OCI-M1 (cell line): ENCODE results near the gene YIPF2.
"Not testable (repeated sequence)": the region's sequence is repeated elsewhere in the genome, so short reads cannot be mapped to it uniquely, and the experiment has no call there.

Source experiments
- DNase-seq: peaks from one replicate; lab custom pipeline; 2025; lab: John Stamatoyannopoulos, UW

YIPF2 gene

DNA sequence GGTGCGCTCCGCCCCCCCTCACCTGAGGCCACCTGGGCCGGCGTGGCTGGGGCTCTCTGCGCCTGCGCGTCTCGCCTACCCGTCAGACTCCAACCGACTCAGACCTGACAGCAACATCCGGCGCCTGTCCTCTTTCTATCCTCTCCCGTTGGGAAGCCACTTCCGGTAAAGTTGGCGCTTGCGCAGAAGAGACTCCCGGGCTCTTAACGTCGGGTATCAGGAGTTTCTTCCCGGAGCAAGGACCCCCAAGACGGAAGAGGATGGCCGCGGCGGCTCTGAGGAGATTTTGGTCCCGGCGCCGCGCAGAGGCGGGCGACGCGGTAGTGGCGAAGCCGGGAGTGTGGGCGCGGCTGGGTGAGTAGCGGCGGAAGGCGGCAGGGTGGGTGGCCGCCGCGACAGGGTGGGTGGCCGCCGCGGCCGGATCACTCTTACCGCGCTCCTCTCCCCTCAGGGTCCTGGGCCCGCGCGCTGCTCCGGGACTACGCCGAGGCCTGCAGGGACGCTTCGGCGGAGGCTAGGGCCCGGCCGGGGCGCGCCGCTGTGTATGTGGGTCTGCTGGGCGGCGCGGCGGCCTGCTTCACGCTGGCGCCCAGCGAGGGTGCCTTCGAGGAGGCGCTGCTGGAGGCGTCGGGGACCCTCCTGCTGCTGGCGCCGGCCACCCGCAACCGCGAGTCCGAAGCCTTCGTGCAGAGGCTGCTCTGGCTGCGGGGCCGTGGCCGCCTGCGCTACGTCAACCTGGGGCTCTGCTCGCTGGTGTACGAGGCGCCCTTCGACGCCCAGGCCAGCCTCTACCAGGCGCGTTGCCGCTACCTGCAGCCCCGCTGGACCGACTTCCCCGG is at the start of gene YIPF2, which contains the start of gene TIMM29:
YIPF2 (minus strand) TSS at position 77 of the 839 bp plus-strand sequence. CDS start 229 bp downstream, outside the sequence.
TIMM29 (plus strand) TSS at position 249 of the 839 bp plus-strand sequence; CDS start at position 261, 12 bp downstream.
- peak; percentile 100 for DNase-seq

DNA sequence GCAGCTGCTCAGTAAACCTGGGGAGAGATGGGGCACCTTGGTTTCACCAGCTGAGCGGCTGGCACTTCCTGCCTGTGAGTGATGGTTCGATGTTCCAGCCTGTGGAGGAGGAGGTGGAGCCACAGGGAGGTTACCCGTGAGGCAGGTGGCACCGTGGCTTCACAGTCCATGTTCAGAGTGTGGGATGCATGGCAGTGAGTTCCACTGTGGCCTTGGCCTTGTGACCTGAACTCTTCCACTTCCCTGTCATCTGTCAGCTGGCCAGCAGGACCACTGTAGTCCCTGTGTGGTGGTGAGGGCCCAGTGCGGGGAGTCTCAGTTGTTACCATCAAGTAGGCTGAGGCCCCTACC is 49.3 kb upstream of the YIPF2 start:
- no peak for DNase-seq

DNA sequence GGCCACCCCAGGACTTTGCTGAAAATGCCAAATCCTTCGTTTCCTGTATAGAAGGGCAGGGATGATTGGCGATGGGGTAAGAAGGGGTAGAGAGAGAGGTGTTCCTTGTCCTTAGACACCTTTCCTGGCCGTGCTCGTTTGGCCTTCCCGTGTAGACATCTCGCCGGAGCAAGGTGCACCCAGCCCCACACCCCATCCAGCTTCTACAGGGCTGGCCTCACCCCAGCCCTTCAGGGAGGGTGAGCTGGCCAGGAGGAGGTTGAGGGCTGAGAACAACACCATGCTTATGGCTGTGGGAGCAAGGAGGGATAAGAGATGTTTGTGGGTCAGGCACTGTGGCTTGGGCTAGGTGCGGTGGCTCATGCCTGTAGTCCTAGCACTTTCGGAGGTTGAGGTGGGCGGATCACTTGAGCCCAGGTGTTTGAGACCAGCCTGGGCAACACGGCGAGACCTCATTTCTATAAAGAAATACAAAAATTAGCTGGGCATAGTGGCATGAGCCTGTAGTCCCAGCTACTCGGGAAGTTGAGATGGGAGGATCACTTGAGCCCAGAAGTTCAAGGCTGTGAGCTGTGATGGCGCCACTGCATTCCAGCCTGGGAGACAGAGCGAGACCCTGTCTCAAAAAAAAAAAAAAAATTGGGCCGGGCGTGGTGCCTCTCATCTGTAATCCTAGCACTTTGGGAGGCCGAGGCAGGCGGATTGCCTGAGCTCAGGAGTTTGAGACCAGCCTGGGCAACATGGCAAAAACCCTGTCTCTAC is 47.9 kb upstream of the YIPF2 start:
- DNase-seq = no peak

DNA sequence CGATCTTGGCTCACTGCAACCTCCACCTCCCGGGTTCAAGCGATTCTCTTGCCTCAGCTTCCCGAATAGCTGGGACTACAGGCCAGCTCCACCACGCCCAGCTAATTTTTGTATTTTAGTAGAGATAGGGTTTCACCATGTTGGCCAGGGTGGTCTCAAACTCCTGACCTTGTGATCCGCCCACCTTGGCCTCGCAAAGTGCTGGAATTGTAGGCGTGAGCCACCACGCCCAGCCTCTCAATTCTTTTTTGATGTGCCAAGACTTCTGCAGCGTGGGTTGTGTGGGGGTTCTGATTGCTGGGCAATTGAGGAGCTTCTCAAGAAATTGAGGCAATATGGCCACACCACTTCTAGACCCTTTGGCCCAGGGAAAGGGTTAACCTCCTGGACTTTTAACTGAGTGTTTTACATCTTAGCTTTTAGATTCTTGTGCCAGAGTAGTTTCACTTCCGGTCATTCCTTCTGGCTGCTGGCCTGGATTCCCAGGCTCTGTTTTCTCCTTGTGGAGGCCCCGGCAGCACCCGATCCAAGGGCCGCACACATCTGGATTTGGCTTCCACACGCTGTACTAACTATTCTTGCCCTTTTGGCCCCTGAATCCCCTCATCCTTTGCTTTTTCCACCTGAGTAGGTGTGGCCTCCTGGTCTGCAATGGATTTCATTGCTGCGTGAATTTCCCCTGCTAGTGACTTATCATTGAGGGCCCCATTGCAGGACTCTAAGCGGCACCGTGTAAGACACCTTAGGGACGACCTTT is 47.1 kb upstream of the YIPF2 start:
- DNase-seq = no peak

DNA sequence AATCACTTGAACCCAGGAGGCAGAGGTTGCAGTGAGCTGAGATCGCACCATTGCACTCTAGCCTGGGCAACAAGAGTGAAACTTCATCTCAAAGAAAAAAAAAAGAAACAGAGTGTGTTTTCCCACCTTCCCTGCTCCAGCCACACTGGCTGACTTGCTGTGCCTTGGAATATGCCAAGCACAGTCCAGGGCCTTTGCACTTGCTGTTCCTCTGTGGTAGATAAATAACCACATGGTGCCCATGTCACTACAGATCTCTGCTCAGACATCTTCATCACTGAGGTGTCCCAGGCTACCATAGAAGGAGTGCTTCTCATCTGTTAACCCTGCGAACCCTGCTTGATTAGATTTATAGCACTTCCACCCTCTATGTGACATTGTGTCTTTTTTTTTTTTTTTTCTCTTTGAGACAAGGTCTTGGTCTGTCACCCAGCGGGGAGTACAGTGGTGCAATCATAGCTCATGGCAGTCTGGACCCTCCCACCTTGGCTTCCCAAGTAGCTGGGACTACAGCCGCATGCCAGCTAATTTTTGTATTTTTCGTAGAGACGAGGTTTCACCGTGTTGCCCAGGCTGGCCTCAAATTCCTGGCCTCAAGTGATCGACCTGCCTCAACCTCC is 42.8 kb upstream of the YIPF2 start:
- DNase-seq = no peak

DNA sequence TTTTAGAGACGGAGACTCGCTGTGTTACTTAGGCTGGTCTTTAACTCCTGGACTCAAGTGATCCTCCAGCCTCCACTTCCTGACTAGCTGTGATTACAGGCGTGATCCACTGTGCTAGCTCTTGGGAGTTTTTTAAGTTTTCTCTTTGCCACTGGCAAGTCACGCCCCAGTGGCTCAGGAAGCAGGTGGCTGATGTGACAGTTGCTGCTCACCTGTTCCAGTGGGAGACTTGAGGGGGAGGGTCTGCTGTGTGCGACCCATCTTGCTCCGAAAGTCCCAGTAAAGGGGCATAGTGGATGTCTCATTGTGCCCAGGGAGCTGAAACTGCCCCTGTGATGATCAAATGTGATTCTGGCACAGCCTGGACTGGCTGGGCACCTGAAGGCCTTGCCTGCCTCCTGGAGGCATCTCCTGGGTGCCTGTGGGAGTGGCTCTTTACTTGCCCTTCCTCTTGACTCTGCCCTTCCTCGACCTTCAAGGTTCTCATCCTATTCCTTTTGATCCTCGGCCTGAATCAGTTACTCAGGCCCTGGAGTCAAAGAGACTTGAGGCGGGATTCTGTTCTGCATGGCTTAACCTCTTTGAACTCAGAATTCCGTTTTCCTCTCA is 40.2 kb upstream of the YIPF2 start:
- no peak for DNase-seq

DNA sequence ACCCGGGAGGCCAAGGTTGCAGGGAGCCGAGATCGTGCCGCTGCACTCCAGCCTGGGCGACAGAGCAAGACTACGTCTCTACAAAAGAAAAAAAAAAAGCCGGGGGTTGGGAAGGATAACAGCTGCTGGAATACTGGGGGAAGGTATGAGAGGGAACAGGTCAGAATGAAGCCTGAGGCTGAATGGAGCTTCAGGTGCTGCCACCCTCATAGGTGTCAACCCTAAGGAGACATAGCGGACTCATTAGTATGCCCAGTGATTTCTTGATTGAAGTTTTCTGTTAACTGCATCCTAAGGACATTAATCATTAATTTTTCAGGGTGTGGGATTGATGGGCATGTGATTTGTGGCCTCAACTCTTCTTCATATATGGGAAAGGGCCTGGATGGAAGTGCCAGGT is 38.4 kb upstream of the YIPF2 start:
- no peak for DNase-seq

DNA sequence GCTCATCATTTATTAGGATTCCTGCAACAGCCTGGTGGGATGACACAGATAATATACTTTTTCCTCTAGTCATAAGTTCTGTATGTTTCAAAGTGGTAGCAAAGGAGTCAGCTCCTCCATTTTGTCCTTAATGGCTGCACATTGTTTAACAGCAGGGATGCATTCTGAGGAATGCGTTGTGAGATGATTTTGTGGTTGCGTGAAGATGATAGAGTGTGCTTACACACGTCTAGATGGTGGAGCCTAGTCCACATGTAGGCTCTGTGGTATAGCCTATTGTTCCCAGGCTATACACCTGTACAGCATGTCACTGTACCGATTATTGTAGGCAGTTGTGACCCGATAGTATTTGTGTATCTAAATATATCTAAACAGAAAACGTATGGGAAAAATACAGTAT is 37.0 kb upstream of the YIPF2 start:
- DNase-seq = no peak

DNA sequence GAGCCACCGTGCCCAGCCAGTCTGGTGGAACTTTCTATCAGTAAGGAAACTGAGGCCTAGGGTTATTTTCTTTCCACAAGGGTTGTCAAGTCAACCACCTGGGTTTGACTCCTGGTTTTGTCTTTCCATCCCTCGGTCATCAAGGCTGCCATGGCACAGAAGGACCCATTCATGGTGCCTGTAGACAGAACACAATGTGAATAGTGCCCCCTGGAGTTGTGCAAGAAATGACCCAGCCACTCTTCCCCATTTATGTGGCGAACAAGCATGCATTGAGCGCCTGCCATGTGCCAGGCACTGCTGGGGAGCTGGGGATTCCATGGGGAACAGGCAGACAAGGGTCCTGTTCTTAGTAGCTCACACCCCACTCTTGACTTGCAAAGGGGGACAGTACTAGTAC is 36.5 kb upstream of the YIPF2 start:
- no peak for DNase-seq

DNA sequence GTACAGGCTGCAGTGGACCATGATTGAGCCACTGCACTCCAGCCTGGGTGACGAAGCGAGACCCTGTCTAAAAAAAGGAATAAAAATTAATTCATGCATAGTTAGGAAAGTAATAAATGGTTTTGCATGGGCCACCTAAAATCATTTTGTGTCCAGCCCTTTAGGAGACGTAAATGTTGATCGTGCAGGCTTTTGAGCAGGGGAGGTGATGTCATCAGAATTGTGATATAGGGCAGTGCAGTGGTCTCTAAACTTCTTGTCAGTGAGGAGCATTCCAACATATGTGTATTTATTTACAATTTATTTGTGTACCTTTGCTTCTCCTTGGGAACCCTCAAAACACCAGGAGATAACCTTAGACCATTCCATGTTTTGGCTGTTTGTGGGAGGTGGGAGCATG is 35.4 kb upstream of the YIPF2 start:
- DNase-seq = no peak

DNA sequence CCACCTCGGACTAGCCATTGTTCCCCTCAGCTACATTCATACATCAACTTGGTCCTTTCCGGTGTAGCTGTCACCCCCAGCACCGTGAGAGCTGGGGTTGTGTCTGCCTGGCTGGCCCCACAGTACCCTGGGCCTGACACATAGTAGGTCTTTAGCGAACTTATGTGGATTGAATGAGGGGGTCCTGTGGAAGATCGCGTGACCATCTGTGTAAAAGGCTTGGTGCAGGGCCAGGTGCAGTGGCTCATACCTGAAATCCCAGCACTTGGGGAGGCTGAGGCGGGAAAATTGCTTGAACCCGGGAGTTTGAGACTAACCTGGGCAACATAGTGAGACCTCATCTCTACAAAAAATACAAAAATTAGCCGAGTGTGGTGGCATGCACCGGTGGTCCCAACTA is 34.4 kb upstream of the YIPF2 start:
- DNase-seq = no peak

DNA sequence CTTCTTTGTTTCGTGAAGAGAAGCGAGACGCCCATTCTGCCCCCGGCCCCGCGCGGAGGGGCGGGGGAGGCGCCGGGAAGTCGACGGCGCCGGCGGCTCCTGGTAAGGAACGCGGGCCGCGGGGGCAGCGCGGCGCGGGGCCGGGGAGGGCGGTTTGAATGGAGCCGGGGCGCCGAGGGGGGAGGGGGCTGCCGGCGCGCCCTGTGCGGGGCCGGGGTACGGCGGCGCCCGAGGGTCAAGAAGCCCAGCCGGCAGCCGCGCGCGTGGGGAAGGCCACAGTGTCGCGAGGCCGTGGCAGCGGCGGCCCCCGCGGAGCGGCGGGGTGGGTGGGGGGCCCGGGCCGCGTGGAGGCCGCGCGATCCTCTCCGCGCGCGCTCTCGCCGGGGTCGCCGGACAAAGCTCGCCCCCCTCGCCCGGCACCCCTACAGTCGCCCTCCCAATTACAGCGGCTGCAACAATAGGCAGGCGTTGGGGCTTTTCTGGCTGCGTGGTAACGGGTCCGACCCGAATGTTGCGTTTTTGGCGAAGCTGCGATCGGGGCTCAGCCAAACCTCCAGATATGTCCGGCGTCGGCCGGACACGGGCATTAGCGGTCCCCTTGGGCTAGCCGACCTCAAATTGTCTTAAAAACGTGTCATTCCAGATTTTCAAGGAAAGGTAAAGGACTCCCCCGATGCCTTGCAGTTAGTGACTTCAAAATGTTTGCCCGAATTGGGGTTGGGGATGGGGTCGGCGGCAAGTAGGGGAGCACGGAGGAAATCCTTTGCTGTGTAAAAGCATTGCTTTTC is 32.8 kb upstream of the YIPF2 start:
- DNase-seq = peak; percentile 83

DNA sequence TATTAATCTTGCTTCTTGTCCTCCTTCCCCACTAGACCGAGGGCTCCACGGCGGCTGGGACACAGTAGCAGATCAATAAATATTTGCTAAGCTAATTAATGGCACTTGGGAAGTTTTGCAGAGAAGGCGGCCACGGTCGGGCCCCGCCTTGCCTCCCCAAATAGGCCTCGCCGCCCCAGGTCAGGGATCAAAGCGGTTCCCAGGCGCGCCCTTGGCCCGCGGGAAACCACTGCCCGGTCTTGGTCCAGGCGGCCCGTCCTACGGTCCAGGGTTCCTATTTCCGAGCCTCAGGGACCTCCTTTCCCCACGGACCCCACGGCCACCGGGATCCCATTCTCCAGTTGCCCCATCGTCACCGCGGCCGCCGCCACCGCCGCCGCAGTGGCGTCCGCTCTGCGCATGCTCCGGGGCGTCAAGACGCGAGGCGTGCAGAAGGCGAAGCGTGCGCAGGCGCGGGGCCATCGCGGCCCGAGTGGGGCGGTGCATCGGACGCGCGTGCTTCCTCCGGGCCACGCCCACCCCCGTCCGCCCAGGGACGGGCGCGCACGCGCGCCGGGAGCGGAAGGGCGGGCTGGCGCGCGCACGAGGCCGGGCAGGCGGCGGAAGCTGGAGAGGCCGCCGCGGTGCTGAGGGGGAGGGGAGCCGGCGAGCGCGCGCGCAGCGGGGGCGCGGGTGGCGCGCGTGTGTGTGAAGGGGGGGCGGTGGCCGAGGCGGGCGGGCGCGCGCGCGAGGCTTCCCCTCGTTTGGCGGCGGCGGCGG is 32.1 kb upstream of the YIPF2 start, which contains the start of gene SMARCA4:
SMARCA4 (plus strand) TSS at position 717 of the 759 bp plus-strand sequence. CDS start 23,122 bp downstream, outside the sequence.
- peak; percentile 100 for DNase-seq

DNA sequence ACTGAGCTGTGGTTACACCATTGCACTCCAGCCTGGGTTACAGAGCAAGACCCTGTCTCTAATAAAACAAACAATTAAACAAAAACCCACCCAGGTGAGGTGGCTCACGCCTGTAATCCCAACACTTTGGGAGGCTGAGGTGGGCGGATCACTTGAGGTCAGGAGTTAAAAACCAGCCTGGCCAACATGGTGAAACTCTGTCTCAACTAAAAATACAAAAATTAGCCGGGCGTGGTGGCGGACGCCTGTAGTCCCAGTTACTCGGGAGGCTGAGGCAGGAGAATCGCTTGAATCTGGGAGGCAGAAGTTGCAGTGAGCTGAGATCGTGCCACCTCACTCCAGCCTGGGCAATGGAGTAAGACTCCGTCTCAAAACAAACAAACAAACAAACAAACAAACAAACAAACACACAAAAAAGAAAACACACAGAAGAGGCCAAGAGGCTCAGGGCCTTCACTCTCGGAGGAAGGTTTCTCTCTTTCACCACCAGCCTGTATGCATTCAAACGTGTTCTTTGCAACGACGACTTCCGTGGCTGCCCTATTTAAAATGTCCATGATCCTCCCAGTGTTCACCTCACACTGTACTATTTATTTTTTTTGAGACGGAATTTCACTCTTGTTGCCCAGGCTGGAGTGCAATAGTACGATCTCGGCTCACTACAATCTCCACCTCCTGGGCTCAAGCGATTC is 31.0 kb upstream of the YIPF2 start:
- DNase-seq = not testable (repeated sequence)

DNA sequence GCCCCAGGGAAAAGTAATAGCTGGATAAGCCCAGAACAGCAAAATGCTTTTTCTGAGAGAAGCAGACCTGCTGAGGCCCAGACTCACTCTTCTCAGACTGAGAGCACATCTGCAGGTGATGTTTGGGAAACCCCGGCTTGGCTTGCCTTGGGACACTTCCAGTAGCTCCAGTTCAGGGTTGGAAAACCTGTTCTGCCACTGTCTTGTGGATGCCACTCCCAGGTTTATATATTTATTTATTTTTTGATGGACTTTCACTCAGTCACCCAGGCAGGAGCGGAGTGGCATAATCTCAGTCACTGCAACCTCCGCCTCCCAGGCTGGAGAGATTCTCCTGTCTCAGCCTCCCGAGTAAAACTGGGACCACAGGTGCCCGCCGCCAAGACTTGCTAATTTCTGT is 24.4 kb upstream of the YIPF2 start:
- no peak for DNase-seq

DNA sequence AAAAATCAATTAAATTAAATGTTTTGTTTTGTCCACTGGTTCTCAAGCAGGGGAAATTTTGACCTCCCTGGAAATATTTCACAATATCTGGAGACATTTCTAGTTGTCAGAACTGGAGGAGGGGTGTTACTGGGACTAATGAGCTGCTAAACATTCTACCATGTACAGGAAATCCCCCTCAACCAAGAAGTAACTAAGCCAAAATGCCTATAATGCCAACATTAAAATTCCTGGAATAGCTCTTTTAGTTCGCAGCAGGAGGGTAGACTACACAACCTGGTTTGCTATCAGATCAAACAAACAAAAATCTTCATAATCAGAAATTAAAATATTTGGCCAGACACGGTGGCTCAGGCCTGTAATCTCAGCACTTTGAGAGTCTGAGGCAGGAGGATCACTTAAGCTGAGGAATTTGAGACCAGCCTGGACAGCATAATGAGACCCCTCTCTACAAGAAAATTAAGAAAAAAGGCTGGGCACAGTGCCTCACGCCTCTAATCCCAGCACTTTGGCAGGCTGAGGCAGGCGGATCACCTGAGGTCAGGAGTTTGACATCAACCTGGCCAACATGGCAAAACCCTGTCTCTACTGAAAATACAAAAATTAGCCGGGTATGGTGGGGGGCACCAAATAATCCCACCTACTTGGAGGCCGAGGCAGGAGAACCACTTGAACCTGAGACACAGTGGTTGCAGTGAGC is 18.7 kb upstream of the YIPF2 start:
- DNase-seq = no peak

DNA sequence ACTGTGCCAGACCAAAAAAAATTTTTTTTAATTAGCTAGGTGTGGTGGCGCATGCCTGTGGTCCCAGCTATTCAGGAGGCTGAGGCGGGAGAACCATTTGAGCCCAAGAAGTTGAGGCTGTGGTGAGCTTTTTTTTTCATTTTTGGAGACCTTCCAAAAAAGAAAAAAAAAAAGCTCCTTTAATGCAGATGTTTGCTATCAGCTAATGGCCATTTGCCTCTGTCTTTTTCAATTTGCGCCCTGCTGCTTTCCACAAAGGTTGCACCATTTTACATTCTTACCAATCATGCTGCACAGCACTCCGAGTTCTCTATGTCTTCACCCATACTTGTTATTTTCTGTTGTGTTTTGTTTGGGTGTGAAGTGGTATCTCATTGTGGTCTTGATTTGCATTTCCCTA is 16.8 kb upstream of the YIPF2 start:
- DNase-seq = peak; percentile 53

DNA sequence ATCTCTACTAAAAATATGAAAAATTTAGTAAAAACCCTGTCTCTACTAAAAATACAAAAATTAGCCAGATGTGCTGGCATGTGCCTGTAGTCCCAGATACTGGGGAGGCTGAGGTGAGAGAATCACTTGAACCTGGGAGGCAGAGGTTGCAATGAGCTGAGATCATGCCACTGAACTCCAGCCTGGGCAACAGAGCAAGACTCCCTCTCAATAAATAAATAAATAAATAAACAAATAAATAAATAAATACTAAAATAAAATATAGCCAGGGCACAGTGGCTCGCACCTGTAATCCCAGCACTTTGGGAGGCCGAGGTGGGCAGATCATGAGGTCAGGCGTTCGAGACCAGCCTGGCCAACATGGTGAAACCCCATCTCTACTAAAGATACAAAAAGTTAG is 15.0 kb upstream of the YIPF2 start:
- DNase-seq = not testable (repeated sequence)

DNA sequence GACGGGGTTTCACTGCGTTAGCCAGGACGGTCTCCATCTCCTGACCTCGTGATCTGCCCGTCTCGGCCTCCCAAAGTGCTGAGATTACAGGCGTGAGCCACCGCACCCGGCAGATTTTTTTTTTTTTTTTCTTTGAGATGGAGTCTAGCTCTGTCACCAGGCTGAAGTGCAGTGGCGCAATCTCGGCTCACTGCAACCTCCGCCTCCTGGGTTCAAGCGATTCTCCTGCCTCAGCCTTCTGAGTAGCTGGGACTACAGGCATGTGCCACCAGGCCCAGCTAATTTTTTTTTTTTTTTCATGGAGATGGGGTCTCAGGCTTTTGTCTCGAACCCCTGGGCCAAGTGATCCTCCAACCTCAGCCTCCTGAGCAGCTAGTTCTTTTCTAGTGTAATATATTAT is 13.2 kb upstream of the YIPF2 start:
- DNase-seq = not testable (repeated sequence)
